ENCODE measurements around the gene TUBB2B. TPM values are rescaled to one million over a fixed set of nuclear protein-coding genes. Genes with fewer than 3 reads are reported as not detected.

The TUBB2B gene
- total and polyA plus RNA-seq, 9 of the 15 experiments (the other 6 are each of a cell fraction or from before 2014, with no cell fraction given): 0.11 to 9.7 (median 4.6) TPM

DNA sequence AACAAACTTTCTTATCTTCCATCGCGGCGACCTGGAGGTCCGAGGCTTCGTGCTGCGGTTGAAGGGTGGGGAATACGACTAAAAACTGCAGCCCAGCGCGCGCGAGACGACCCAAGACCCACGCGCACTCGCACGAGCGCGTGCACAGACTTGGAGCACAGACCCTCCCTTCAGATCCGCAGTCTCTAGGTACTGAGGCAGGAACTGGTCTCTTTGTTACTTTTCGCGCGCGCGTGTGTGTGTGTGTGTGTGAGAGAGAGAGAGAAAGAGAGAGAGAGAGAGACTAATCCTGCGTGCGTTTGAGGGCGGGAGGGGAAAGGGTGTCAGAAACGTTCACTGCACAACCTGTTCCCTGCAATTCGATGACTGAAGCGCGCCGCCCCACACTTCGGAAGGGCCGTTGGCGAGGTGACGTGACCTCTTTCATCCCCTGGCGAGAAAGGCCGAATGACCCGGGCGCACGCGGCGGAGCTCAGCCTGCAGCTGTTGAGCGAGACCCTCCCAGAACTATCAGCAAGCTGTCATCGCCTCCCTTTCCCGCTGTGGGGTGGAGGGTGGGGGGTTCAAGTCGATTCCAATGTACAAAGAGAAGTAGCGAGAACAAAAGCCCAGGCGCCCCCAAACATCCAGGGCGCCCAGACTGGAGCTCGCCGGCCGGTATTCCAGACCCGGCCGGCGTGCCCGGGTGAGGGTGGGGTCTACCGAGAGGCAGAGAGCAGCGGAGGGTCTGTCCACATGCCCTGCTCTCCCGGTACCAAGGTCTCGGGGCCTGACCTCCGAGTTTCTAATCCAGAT is 1.5 kb upstream of the TUBB2B start (continued):
- TF ChIP-seq, protein P1, sequence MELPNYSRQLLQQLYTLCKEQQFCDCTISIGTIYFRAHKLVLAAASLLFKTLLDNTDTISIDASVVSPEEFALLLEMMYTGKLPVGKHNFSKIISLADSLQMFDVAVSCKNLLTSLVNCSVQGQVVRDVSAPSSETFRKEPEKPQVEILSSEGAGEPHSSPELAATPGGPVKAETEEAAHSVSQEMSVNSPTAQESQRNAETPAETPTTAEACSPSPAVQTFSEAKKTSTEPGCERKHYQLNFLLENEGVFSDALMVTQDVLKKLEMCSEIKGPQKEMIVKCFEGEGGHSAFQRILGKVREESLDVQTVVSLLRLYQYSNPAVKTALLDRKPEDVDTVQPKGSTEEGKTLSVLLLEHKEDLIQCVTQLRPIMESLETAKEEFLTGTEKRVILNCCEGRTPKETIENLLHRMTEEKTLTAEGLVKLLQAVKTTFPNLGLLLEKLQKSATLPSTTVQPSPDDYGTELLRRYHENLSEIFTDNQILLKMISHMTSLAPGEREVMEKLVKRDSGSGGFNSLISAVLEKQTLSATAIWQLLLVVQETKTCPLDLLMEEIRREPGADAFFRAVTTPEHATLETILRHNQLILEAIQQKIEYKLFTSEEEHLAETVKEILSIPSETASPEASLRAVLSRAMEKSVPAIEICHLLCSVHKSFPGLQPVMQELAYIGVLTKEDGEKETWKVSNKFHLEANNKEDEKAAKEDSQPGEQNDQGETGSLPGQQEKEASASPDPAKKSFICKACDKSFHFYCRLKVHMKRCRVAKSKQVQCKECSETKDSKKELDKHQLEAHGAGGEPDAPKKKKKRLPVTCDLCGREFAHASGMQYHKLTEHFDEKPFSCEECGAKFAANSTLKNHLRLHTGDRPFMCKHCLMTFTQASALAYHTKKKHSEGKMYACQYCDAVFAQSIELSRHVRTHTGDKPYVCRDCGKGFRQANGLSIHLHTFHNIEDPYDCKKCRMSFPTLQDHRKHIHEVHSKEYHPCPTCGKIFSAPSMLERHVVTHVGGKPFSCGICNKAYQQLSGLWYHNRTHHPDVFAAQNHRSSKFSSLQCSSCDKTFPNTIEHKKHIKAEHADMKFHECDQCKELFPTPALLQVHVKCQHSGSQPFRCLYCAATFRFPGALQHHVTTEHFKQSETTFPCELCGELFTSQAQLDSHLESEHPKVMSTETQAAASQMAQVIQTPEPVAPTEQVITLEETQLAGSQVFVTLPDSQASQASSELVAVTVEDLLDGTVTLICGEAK (IDR thresholded peaks at IDR 0.05): peak; percentile 36; the same call in 1 of the 2 replicates
- TF ChIP-seq, protein P1 (CRISPR knock-in tag; IDR thresholded peaks at IDR 0.05): no peak
- peak; percentile 74 for TF ChIP-seq MTA1 (IDR thresholded peaks at IDR 0.05; ENCODE audit: borderline replicate concordance)
- no peak for TF ChIP-seq CREB1 (IDR thresholded peaks at IDR 0.05)
- peak; percentile 54 for TF ChIP-seq CREB1 (CRISPR knock-in tag; IDR thresholded peaks at IDR 0.05)
- TF ChIP-seq ZEB2 (IDR thresholded peaks at IDR 0.05): peak; percentile 63; the same call in 1 of the 2 replicates
- peak; percentile 56; the same call in 1 of the 2 replicates for TF ChIP-seq HDAC2 (IDR thresholded peaks at IDR 0.05)
- TF ChIP-seq SMC3 (conservative IDR thresholded peaks at IDR 0.05; ENCODE audit: insufficient read depth, low read depth, low read length): no peak
- TF ChIP-seq CEBPB (tag; IDR thresholded peaks at IDR 0.05): no peak
- TF ChIP-seq ARID1B (IDR thresholded peaks at IDR 0.05): peak; percentile 34; the same call in 1 of the 2 replicates
- no peak for TF ChIP-seq NR0B1 (IDR thresholded peaks at IDR 0.05; ENCODE audit: partially characterized antibody)
- TF ChIP-seq HDAC1 (IDR thresholded peaks at IDR 0.05): peak in 1 of 2 experiments; percentile 84; a peak in 2 of 4 replicates
- TF ChIP-seq ZFX (CRISPR knock-in tag; IDR thresholded peaks at IDR 0.05): peak; percentile 35
- no peak for TF ChIP-seq ZNF583 (CRISPR knock-in tag; IDR thresholded peaks at IDR 0.05)
- peak; percentile 66 for TF ChIP-seq BCOR (IDR thresholded peaks at IDR 0.05)
